H54 (cell line): Measurements from ENCODE around the gene SPIN1.

ENCODE experiments used
- DNase-seq: peaks from one replicate; pipeline ENCODE4 v3.0.0; 2011; ENCODE audit warnings: low spot score, mixed read lengths; ENCODE audit not compliant: insufficient read length
- FAIRE-seq: peaks from 3 replicates; lab custom pipeline; 2011; peaks lifted over from hg19 to GRCh38; lab: Jason Lieb, UNC
- POLR2A ChIP-seq: IDR thresholded peaks from 2 replicates; pipeline ENCODE4 v1.6.1; 2011; ENCODE audit warnings: low read depth, mild to moderate bottlenecking, low read length

The SPIN1 gene

GRCh38 chr9:88508326-88508725 is 120.1 kb downstream of the SPIN1 start:
- no peak for FAIRE-seq
- no peak for DNase-seq
- no peak for TF ChIP-seq POLR2A

GRCh38 chr9:88511906-88512305 is 123.7 kb downstream of the SPIN1 start:
- FAIRE-seq (no peak), DNase-seq (no peak)
- no peak for TF ChIP-seq POLR2A

- no peak for TF ChIP-seq POLR2A
- no peak for DNase-seq
- no peak for FAIRE-seq
Measured at GRCh38 chr9:88514247-88514646, 126.0 kb downstream of the SPIN1 start.

GRCh38 chr9:88521308-88521707 is 133.1 kb downstream of the SPIN1 start:
- no peak for DNase-seq
- no peak for FAIRE-seq
- no peak for TF ChIP-seq POLR2A

GRCh38 chr9:88522360-88522759 is 134.1 kb downstream of the SPIN1 start:
- DNase-seq, result no peak

GRCh38 chr9:88523056-88523455 is 134.8 kb downstream of the SPIN1 start:
- TF ChIP-seq POLR2A, result no peak
- FAIRE-seq (no peak), DNase-seq (peak; percentile 65)

More at GRCh38 chr9:88522360-88522759, 134.1 kb downstream of the SPIN1 start:
- FAIRE-seq, result no peak
- no peak for TF ChIP-seq POLR2A

GRCh38 chr9:88524911-88525310 is 136.7 kb downstream of the SPIN1 start:
- no peak for TF ChIP-seq POLR2A
- FAIRE-seq (no peak), DNase-seq (no peak)

- FAIRE-seq (no peak), DNase-seq (no peak)
Measured at GRCh38 chr9:88527618-88528017, 139.4 kb downstream of the SPIN1 start.

More at GRCh38 chr9:88527618-88528017, 139.4 kb downstream of the SPIN1 start:
- no peak for TF ChIP-seq POLR2A
